Mucosa of stomach (tissue), 1 donor: ENCODE results near the gene AQP1.

Experiments
- H3K27me3 ChIP-seq: one replicate; pipeline ENCODE4 v1.7.0; 2013; ENCODE audit warnings: mild to moderate bottlenecking, low read length; ENCODE audit not compliant: control insufficient read depth, insufficient read depth
- H3K36me3 ChIP-seq: one replicate; pipeline ENCODE4 v1.7.0; 2013; ENCODE audit warnings: low read length; ENCODE audit not compliant: control insufficient read depth, insufficient read depth
- H3K4me1 ChIP-seq: one replicate; pipeline ENCODE4 v1.7.0; 2013; ENCODE audit warnings: mild to moderate bottlenecking, low read length; ENCODE audit not compliant: control insufficient read depth, insufficient read depth
- H3K4me3 ChIP-seq: one replicate; pipeline ENCODE4 v1.7.0; 2013; ENCODE audit warnings: low read length
- H3K9ac ChIP-seq: one replicate; pipeline ENCODE4 v1.7.0; 2013; ENCODE audit warnings: mild to moderate bottlenecking, low read length, moderate library complexity
- H3K9me3 ChIP-seq: one replicate; pipeline ENCODE4 v1.7.0; 2013; ENCODE audit warnings: mild to moderate bottlenecking, low read length, moderate library complexity; ENCODE audit not compliant: control insufficient read depth
- donor health status: Pancreatic carcinoma.

Gene AQP1

GRCh38 chr7:30926313-30926712, 14.7 kb downstream of the AQP1 start:
- H3K36me3 ChIP-seq: no peaks in the 10 kb centered on the region
- H3K4me1 ChIP-seq: peaks cover under 1% of the 10 kb centered on the region
- H3K9ac ChIP-seq: no peak overlapping the region
- H3K9me3 ChIP-seq: peaks cover 4% of the 10 kb centered on the region
- no peak overlapping the region for H3K4me3 ChIP-seq
- H3K27me3 ChIP-seq: no peaks in the 10 kb centered on the region

GRCh38 chr7:30927040-30927439, 15.4 kb downstream of the AQP1 start:
- no peak overlapping the region for H3K9ac ChIP-seq
- no peaks in the 10 kb centered on the region for H3K36me3 ChIP-seq
- H3K27me3 ChIP-seq: no peaks in the 10 kb centered on the region
- peaks cover 4% of the 10 kb centered on the region for H3K9me3 ChIP-seq
- no peaks in the 10 kb centered on the region for H3K4me1 ChIP-seq
- no peak overlapping the region for H3K4me3 ChIP-seq

GRCh38 chr7:30927559-30927958, 15.9 kb downstream of the AQP1 start:
- H3K9me3 ChIP-seq: peaks cover 4% of the 10 kb centered on the region
- no peak overlapping the region for H3K9ac ChIP-seq
- no peak overlapping the region for H3K4me3 ChIP-seq
- no peaks in the 10 kb centered on the region for H3K27me3 ChIP-seq
- H3K36me3 ChIP-seq: no peaks in the 10 kb centered on the region
- H3K4me1 ChIP-seq: no peaks in the 10 kb centered on the region

- Histone ChIP-seq H3K9ac (no peak overlapping the region), H3K4me3 (no peak overlapping the region), H3K36me3 (no peaks in the 10 kb centered on the region), H3K27me3 (no peaks in the 10 kb centered on the region), H3K4me1 (no peaks in the 10 kb centered on the region), H3K9me3 (peaks cover 4% of the 10 kb centered on the region)
Observed at GRCh38 chr7:30928254-30928872, 16.7 kb downstream of the AQP1 start.

- no peaks in the 10 kb centered on the region for H3K4me1 ChIP-seq
- H3K9me3 ChIP-seq: peaks cover 4% of the 10 kb centered on the region
- H3K4me3 ChIP-seq: no peak overlapping the region
- H3K9ac ChIP-seq: no peak overlapping the region
- no peaks in the 10 kb centered on the region for H3K27me3 ChIP-seq
- H3K36me3 ChIP-seq: no peaks in the 10 kb centered on the region
Observed at GRCh38 chr7:30929686-30930085, 18.0 kb downstream of the AQP1 start.

- no peaks in the 10 kb centered on the region for H3K4me1 ChIP-seq
- H3K9ac ChIP-seq: no peak overlapping the region
- no peaks in the 10 kb centered on the region for H3K27me3 ChIP-seq
- H3K4me3 ChIP-seq: no peak overlapping the region
- H3K36me3 ChIP-seq: no peaks in the 10 kb centered on the region
- peaks cover 4% of the 10 kb centered on the region for H3K9me3 ChIP-seq
Observed at GRCh38 chr7:30930621-30931020, 19.0 kb downstream of the AQP1 start.

GRCh38 chr7:30931161-30931928, 19.7 kb downstream of the AQP1 start:
- Histone ChIP-seq H3K9ac (no peak overlapping the region), H3K4me3 (no peak overlapping the region), H3K36me3 (no peaks in the 10 kb centered on the region), H3K4me1 (no peaks in the 10 kb centered on the region), H3K27me3 (no peaks in the 10 kb centered on the region), H3K9me3 (peaks cover 4% of the 10 kb centered on the region)

- Histone ChIP-seq H3K9me3 (peaks cover 4% of the 10 kb centered on the region), H3K4me3 (no peak overlapping the region), H3K4me1 (no peaks in the 10 kb centered on the region), H3K27me3 (no peaks in the 10 kb centered on the region), H3K9ac (no peak overlapping the region), H3K36me3 (no peaks in the 10 kb centered on the region)
Observed at GRCh38 chr7:30931929-30932540, 20.4 kb downstream of the AQP1 start.

GRCh38 chr7:30932562-30932961, 20.9 kb downstream of the AQP1 start:
- no peaks in the 10 kb centered on the region for H3K27me3 ChIP-seq
- no peaks in the 10 kb centered on the region for H3K9me3 ChIP-seq

GRCh38 chr7:30933124-30933974, 21.7 kb downstream of the AQP1 start:
- Histone ChIP-seq H3K36me3 (no peaks in the 10 kb centered on the region), H3K9ac (no peak overlapping the region), H3K9me3 (no peaks in the 10 kb centered on the region), H3K4me1 (peaks cover 1% of the 10 kb centered on the region), H3K27me3 (peaks cover 1% of the 10 kb centered on the region), H3K4me3 (no peak overlapping the region)

More at GRCh38 chr7:30932562-30932961, 20.9 kb downstream of the AQP1 start:
- H3K4me1 ChIP-seq: no peaks in the 10 kb centered on the region
- no peaks in the 10 kb centered on the region for H3K36me3 ChIP-seq
- no peak overlapping the region for H3K9ac ChIP-seq
- no peak overlapping the region for H3K4me3 ChIP-seq

GRCh38 chr7:30934225-30934624, 22.6 kb downstream of the AQP1 start:
- Histone ChIP-seq H3K4me3 (no peak overlapping the region), H3K4me1 (peaks cover 5% of the 10 kb centered on the region), H3K9me3 (no peaks in the 10 kb centered on the region), H3K36me3 (no peaks in the 10 kb centered on the region), H3K27me3 (peaks cover 2% of the 10 kb centered on the region), H3K9ac (no peak overlapping the region)
